HG02642 (cell line): ENCODE data around the gene VPS36.
"Not testable (repeated sequence)": the region's sequence is repeated elsewhere in the genome, so short reads cannot be mapped to it uniquely, and the experiment has no call there.

Experiments
- ATAC-seq: cut with Tn5 transposase; IDR thresholded peaks from one replicate; pipeline ENCODE4 v1.9.1; 2021; ENCODE audit warnings: mild to moderate bottlenecking; ENCODE audit not compliant: unreplicated experiment, poor library complexity

VPS36 gene

GRCh38 chr13:52385870-52386269 is 64.6 kb downstream of the VPS36 start:
- ATAC-seq, result no peak

GRCh38 chr13:52383366-52383765 is 67.1 kb downstream of the VPS36 start:
- ATAC-seq, result no peak

- ATAC-seq, result no peak
Observed at GRCh38 chr13:52378312-52378711, 72.1 kb downstream of the VPS36 start.

GRCh38 chr13:52377898-52378297 is 72.5 kb downstream of the VPS36 start:
- no peak for ATAC-seq

GRCh38 chr13:52374873-52375411 is 75.5 kb downstream of the VPS36 start:
- no peak for ATAC-seq

GRCh38 chr13:52374389-52374788 is 76.0 kb downstream of the VPS36 start:
- no peak for ATAC-seq

- ATAC-seq, result not testable (repeated sequence)
Observed at GRCh38 chr13:52373277-52373676, 77.2 kb downstream of the VPS36 start.

GRCh38 chr13:52371736-52372247 is 78.6 kb downstream of the VPS36 start:
- no peak for ATAC-seq

GRCh38 chr13:52366291-52366690 is 84.1 kb downstream of the VPS36 start:
- ATAC-seq, result no peak
